Measurements from ENCODE around the gene SLC22A23.

GRCh38 chr6:3307436-3307835 is 149.4 kb downstream of the SLC22A23 start:
- no peak for TF ChIP-seq CTCF (IDR thresholded peaks at IDR 0.05; ENCODE audit: insufficient read depth, low read depth, low read length)
- TF ChIP-seq EZH2 (IDR thresholded peaks at IDR 0.05; ENCODE audit: insufficient read depth, low read length): no peak
